Breast epithelium (tissue), 3 donors: Measurements from ENCODE around the gene INTS3.

ENCODE experiments used
- CTCF ChIP-seq, 3 donors: fragments of 450-650 bp; IDR thresholded peaks; one replicate each; pipeline ENCODE4 v1.5.1; 2016 to 2017; ENCODE audit warnings: antibody characterized with exemption in 3 of 3, mild to moderate bottlenecking in 3 of 3, moderate library complexity in 3 of 3
- POLR2A ChIP-seq: fragments of 450-650 bp; IDR thresholded peaks from one replicate; pipeline ENCODE4 v1.6.1; 2016; ENCODE audit warnings: antibody characterized with exemption, mild to moderate bottlenecking, moderate library complexity
- POLR2AphosphoS5 ChIP-seq, 3 donors: sonication (generic); formaldehyde crosslinking; IDR thresholded peaks; one replicate each; pipeline ENCODE4 v1.6.1; 2017; ENCODE audit warnings: antibody characterized with exemption in 3 of 3

GRCh38 chr1:153752072-153752471 is 24.2 kb downstream of the INTS3 start:
- TF ChIP-seq CTCF (IDR thresholded peaks at IDR 0.05), result no peak
- no peak for TF ChIP-seq POLR2A
- TF ChIP-seq POLR2AphosphoS5 (IDR thresholded peaks at IDR 0.05), result no peak
